Measurements from ENCODE around the gene RYR2. TPM values are rescaled to one million over a fixed set of nuclear protein-coding genes. Genes with fewer than 3 reads are reported as not detected.

RYR2 gene
- polyA plus RNA-seq, 3 donors = 1.2 to 1.4 (median 1.3) TPM

DNA sequence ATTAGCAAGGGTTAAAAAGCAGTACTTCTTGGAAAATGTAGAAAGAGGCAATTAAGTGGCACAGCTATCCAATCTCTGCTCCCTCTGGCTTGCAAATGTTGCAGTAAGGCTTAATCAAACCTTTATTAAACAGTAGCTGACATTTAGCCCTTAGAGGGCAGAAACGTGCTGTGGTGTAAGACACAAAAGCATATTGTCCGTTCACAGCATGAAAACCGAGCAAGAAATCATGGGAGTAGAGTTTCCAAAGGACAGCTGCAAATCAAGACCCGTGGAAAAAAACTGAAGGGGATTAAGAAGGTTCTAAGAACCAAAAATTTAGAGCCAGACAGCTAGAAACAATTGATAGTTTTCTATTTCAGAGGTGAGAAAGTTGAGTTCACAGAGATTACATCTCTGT lies 835.6 kb downstream of the RYR2 start:
- peak in 1 of 11 donors; percentile 4 for DNase-seq (ENCODE audit: extremely low read depth in 1 of 11, low read depth in 9 of 11, low spot score in 4 of 11)

DNA sequence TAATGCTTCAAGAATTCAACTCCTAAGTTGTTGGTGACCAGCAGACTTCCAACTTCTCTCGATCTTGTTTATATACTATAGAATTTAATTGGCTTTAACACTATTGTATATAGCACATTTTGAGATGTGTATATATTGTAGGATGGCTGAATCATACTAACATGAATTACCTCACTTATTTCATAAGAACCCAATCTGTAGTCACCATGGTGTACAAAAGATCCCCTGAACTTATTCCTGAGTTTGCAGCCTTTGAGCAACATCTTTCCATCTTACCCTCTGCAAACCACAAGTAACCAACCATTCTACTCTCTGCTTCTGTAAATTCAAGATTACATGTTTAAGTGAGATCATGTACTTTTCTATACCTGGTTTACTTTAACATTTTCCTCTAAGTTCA lies 836.4 kb downstream of the RYR2 start:
- no peak for DNase-seq (ENCODE audit: extremely low read depth in 1 of 11, low read depth in 9 of 11, low spot score in 4 of 11)

DNA sequence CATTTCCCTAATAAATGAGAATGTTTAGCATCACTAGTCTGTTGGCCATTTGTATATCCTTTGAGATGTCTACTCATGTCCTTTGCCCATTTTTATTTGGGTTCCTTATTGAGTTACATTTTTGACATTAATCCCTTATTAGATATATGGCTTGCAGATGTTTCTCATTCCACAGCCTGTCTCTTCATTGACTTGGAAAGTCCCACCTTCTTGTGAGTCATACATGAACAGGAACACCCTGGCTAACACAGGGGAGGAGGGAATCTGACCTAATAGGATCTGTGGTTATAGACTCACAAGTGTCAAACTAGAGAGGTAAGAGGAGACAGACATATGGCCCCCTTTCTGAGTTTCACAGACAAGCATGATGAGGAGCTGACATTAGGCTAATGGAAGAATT lies 837.2 kb downstream of the RYR2 start:
- DNase-seq (ENCODE audit: extremely low read depth in 1 of 11, low read depth in 9 of 11, low spot score in 4 of 11) = no peak

Other genes starting within 250 kb of the RYR2 start
- 10 to 100 TPM; 32.1 to 44.7 (median 37.0) TPM for gene MTR, start 246.9 kb upstream of the RYR2 start, polyA plus RNA-seq (ENCODE audit: insufficient read length in 3 of 3)
- not detected for gene MT1HL1, start 37.7 kb upstream of the RYR2 start, polyA plus RNA-seq (ENCODE audit: insufficient read length in 3 of 3)

All from renal cortex interstitium (tissue), 11 donors.